ENCODE measurements around the gene PDE6B.
"Not testable (repeated sequence)": the region's sequence is repeated elsewhere in the genome, so short reads cannot be mapped to it uniquely, and the experiment has no call there.

Gene PDE6B

DNA sequence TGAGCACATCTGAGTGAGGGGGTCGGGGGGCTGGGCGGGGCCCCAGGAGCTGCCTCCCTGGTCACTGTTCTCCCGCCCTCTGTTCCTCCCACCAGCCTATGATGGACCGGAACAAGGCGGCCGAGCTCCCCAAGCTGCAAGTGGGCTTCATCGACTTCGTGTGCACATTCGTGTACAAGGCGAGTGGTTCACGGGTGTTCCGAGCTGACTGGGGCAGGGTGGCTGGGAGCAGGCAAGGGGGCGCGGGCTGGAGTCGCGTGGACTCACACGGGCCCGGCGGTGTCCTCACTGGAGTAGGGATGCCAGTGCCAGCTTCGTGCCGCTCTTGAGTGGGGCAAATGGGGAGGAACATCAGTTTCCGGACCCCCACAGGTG, 41.0 kb downstream of the PDE6B start:
- TF ChIP-seq, protein P1, sequence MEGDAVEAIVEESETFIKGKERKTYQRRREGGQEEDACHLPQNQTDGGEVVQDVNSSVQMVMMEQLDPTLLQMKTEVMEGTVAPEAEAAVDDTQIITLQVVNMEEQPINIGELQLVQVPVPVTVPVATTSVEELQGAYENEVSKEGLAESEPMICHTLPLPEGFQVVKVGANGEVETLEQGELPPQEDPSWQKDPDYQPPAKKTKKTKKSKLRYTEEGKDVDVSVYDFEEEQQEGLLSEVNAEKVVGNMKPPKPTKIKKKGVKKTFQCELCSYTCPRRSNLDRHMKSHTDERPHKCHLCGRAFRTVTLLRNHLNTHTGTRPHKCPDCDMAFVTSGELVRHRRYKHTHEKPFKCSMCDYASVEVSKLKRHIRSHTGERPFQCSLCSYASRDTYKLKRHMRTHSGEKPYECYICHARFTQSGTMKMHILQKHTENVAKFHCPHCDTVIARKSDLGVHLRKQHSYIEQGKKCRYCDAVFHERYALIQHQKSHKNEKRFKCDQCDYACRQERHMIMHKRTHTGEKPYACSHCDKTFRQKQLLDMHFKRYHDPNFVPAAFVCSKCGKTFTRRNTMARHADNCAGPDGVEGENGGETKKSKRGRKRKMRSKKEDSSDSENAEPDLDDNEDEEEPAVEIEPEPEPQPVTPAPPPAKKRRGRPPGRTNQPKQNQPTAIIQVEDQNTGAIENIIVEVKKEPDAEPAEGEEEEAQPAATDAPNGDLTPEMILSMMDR (IDR thresholded peaks at IDR 0.05; ENCODE audit: low read depth, low read length), result no peak
- H3K4me3 ChIP-seq (ENCODE audit: low read depth, low read length), result no peak overlapping the region

DNA sequence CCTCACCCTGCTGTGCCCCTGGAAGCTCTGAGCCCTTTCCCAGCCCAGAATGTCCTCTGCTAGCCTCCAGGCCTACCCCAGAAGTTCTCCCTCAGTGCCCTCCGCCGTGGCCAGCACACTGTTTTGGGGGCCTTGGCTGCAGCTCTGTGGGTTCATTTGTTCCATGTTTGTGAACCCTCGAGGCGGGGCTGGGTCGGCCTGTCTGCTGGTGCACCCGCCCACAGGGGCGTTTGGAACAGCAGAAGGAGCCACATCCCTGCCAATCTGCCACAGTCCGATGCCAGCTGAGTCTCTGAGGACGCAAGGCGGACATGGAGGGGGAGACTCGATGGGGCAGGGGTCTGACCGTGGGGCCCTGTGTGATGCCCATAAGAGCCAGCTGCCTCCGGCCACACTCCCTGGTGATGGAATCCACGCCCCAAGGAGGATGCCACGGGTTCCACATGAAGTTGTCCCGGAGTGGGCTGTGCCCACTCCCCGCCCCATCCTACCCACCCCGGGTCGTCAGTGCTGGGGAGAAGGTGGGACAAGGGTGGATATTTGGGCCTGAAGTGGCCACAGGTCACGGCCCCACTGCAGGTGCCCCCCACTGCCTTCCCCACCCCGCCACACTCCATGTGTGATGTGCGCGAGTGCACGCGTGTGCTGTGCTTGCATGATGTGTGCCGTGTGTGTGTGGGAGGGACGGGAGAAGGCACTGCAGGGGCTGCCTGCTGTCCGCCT, 41.6 kb downstream of the PDE6B start:
- TF ChIP-seq, protein P1 (IDR thresholded peaks at IDR 0.05; ENCODE audit: low read depth, low read length), result no peak

DNA sequence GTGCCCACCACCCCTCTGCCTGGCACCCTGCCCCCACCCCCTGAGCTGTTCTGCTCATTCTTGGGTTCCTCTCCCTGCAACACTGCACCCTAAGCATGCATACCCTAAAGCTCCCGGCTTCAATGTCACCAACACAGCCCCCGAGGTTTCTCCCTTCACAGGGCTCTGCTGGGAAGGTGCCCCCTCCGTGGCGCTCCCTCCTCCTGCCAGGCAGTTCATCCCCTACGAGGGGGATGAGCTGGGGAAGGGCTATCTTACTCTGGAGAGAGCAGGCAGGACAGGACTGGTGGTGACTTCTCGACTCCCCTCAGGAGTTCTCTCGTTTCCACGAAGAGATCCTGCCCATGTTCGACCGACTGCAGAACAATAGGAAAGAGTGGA, 42.2 kb downstream of the PDE6B start:
- no peak overlapping the region for H3K4me3 ChIP-seq (ENCODE audit: low read depth, low read length)
- TF ChIP-seq, protein P1 (IDR thresholded peaks at IDR 0.05; ENCODE audit: low read depth, low read length), result no peak

More for the DNA sequence above, 41.6 kb downstream of the PDE6B start:
- no peak overlapping the region for H3K4me3 ChIP-seq (ENCODE audit: low read depth, low read length)

DNA sequence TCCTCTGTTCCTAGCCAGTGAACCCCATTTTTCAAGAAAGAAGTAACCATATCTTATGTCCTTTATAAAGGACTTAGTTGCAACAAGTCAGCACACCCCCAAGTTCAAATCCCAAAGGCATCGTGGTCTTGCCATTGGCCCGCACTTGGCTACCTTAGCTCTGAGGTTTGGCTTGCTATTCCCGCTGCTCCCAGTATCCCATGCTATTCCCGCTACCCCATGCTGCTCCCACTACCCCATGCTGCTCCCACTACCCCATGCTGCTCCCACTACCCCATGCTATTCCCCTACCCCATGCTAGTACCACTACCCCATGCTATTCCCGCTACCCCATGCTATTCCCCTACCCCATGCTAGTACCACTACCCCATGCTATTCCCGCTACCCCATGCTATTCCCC, 42.8 kb downstream of the PDE6B start:
- H3K4me3 ChIP-seq (ENCODE audit: low read depth, low read length), result not testable (repeated sequence)

DNA sequence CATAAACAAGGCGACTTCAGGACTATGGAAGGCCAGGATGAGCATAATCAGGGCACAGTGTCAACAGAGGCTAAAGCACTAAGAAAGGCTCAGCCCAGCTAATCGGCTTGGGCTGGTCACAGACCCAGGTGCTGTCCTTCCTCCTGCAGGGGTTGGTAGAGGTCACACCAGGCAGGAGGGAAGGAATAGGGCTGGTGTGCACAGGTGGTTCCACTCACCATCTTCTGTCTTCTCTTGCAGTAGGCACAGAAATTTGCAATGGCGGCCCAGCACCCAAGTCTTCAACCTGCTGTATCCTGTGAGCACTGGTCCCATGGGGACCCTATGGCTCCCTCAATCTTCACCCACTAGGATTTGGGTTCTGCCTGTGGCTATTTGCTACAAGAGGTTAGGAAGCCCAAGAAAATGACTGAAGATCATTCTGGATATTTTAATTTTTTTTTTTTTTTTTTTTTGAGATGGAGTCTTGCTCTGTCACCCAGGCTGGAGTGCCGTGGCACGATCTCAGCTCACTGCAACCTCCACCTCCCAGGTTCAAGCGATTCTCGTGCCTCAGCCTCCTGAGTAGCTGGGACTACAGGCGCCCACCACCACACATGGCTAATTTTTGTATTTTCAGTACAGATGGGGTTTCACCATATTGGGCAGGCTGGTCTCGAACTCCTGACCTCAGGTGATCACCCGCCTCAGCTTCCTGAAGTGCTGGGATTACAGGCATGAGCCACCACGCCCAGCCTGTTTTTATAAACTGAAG, 44.6 kb downstream of the PDE6B start:
- not testable (repeated sequence) for H3K4me3 ChIP-seq (ENCODE audit: low read depth, low read length)

DNA sequence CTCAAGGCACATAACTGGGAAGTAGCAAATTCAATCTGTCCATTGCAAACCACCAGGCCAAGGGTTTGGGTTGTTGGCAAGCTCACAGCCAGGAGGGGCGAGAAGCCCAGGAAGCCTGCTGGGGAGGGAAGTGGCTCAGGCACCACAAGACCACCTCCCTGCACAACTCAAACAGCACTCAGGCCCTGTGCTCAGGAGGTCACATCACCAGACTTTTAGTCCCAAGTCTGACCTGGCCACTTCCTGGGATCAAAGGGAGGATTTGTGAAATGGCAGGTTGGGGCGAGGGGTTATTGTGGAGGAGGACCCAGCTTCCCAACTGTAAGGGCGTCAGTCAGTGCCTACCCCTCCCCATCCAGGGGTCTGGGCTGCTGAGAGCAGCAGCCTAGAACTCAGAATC, 46.4 kb downstream of the PDE6B start:
- TF ChIP-seq, protein P1 (IDR thresholded peaks at IDR 0.05; ENCODE audit: low read depth, low read length), result no peak
- no peak overlapping the region for H3K4me3 ChIP-seq (ENCODE audit: low read depth, low read length)

DNA sequence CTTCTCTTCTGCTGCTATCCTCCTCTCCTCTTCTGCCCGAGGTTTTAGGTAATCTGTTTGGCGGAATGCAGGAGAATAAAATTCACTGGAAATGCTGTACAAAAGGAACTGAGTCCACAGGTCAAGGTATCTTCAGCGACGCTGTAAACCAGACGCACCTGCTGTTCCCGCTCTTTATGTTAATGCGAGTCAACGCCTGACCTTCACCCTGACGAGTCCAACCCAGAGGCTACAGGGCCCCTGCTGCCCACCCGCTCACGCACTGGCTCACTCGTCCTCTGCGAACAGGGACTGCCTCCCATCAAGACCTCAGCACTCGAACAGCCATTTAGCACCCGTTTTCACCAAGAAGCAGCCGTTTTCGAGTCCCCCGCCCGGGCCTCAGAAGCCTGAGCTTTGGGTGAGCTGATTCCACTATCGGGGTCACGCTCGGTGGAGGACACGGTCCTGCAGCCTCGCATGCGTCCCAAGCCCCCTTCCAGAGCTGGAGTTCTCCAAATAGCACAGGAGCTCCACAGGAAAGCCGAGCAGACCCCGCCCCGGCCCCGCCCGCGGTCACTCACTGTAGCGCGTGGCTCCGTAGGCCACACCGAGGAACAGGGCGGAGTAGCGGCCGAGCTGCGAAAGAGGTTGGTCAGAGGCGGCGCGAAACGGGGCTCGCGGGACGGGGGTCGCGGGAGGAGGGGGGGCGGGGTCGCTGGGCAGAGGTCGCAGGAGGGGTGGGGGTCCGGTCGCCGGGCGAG, 48.1 kb downstream of the PDE6B start:
- H3K4me3 ChIP-seq (ENCODE audit: low read depth, low read length), result peak overlapping the region; percentile 93
- TF ChIP-seq, protein P1 (IDR thresholded peaks at IDR 0.05; ENCODE audit: low read depth, low read length), result no peak

Measured in WI38 (cell line).